Mesenchymal stem cell (in vitro differentiated cells and primary cell): ENCODE measurements around the gene BTN2A1.

Experiments used
- DNase-seq: peaks from one replicate; pipeline ENCODE4 v3.0.0-alpha.2; 2013
- H2AFZ ChIP-seq: one replicate; pipeline ENCODE4 v1.6.1; 2013; ENCODE audit warnings: low read depth, mild to moderate bottlenecking, control low read depth, inconsistent platforms, low read length, moderate library complexity
- H2AK5ac ChIP-seq: 2 replicates; pipeline ENCODE4 v1.6.1; 2013; ENCODE audit warnings: low read length, moderate library complexity, mild to moderate bottlenecking, inconsistent platforms; ENCODE audit not compliant: severe bottlenecking
- H2BK120ac ChIP-seq: one replicate; pipeline ENCODE4 v1.6.1; 2013; ENCODE audit warnings: low read depth, mild to moderate bottlenecking, inconsistent platforms, low read length, moderate library complexity
- H2BK12ac ChIP-seq, 2 experiments: one replicate each; pipeline ENCODE4 v1.6.1; 2013; ENCODE audit warnings: inconsistent platforms in 2 of 2, low read length in 2 of 2, mild to moderate bottlenecking in 2 of 2, moderate library complexity in 2 of 2, control low read depth in 1 of 2
- H2BK15ac ChIP-seq: one replicate; pipeline ENCODE4 v1.6.1; 2013; ENCODE audit warnings: mild to moderate bottlenecking, low read depth, inconsistent platforms; ENCODE audit not compliant: poor library complexity, severe bottlenecking
- H2BK5ac ChIP-seq: 2 replicates; pipeline ENCODE4 v1.6.1; 2013; ENCODE audit warnings: low read depth, mild to moderate bottlenecking, low read length, control low read depth, inconsistent platforms; ENCODE audit not compliant: poor library complexity, severe bottlenecking
- H3K14ac ChIP-seq, 2 experiments: one replicate each; pipeline ENCODE4 v1.6.1; 2013; ENCODE audit warnings: inconsistent platforms in 2 of 2, low read length in 2 of 2, control low read depth in 1 of 2, mild to moderate bottlenecking in 1 of 2, moderate library complexity in 1 of 2
- H3K18ac ChIP-seq, 2 experiments: one replicate each; pipeline ENCODE4 v1.6.1; 2013; ENCODE audit warnings: inconsistent platforms in 2 of 2, low read length in 2 of 2, control low read depth in 1 of 2, low read depth in 1 of 2, mild to moderate bottlenecking in 1 of 2
- H3K23ac ChIP-seq, 2 experiments: one replicate each; pipeline ENCODE4 v1.6.1; 2013; ENCODE audit warnings: inconsistent platforms in 2 of 2, low read length in 2 of 2, mild to moderate bottlenecking in 2 of 2, moderate library complexity in 2 of 2, control low read depth in 1 of 2
- H3K27ac ChIP-seq: 2 replicates; pipeline ENCODE4 v1.5.1; 2013; ENCODE audit warnings: mild to moderate bottlenecking, moderate library complexity, low read length, control low read depth, inconsistent platforms; ENCODE audit not compliant: poor library complexity, severe bottlenecking
- H3K27me3 ChIP-seq, 2 experiments: 2 replicates each; pipeline versions ENCODE4 v1.6.1 to v1.7.0; 2013; ENCODE audit warnings: low read length in 2 of 2, mild to moderate bottlenecking in 2 of 2, moderate library complexity in 2 of 2, control low read depth in 1 of 2, inconsistent platforms in 1 of 2; ENCODE audit not compliant: control insufficient read depth in 1 of 2, insufficient read depth in 1 of 2
- H3K36me3 ChIP-seq, 2 experiments: 2 replicates each; pipeline versions ENCODE4 v1.6.1 to v1.7.0; 2013; ENCODE audit warnings: low read length in 2 of 2, control low read depth in 1 of 2, inconsistent platforms in 1 of 2, low read depth in 1 of 2, mild to moderate bottlenecking in 1 of 2; ENCODE audit not compliant: insufficient read depth in 2 of 2, control insufficient read depth in 1 of 2
- H3K4ac ChIP-seq, 2 experiments: one replicate each; pipeline ENCODE4 v1.6.1; 2013; ENCODE audit warnings: inconsistent platforms in 2 of 2, low read length in 2 of 2, mild to moderate bottlenecking in 2 of 2, moderate library complexity in 2 of 2, control low read depth in 1 of 2, low read depth in 1 of 2
- H3K4me1 ChIP-seq: 2 replicates; pipeline ENCODE4 v1.6.1; 2013; ENCODE audit warnings: low read depth, low read length, control low read depth; ENCODE audit not compliant: control insufficient read depth, insufficient read depth
- H3K4me2 ChIP-seq: 2 replicates; pipeline ENCODE4 v1.6.1; 2013; ENCODE audit warnings: low read length, mild to moderate bottlenecking, inconsistent platforms; ENCODE audit not compliant: poor library complexity, severe bottlenecking
- H3K4me3 ChIP-seq, 2 experiments: 2 replicates each; pipeline versions ENCODE4 v1.5.1 to v1.7.0; 2013; ENCODE audit warnings: low read length in 2 of 2, mild to moderate bottlenecking in 2 of 2, control low read depth in 1 of 2, low read depth in 1 of 2; ENCODE audit not compliant: insufficient read depth in 1 of 2
- H3K79me1 ChIP-seq: replicated peaks from 2 replicates; pipeline ENCODE4 v1.6.1; 2013; ENCODE audit warnings: mild to moderate bottlenecking, control low read depth, low read length, inconsistent platforms; ENCODE audit not compliant: poor library complexity, severe bottlenecking
- H3K9ac ChIP-seq: 2 replicates; pipeline ENCODE4 v1.7.0; 2013; ENCODE audit warnings: mild to moderate bottlenecking, low read length, moderate library complexity
- H3K9me3 ChIP-seq: 2 replicates; pipeline ENCODE4 v1.7.0; 2013; ENCODE audit warnings: mild to moderate bottlenecking, low read length; ENCODE audit not compliant: control insufficient read depth
- H4K8ac ChIP-seq: one replicate; pipeline ENCODE4 v1.6.1; 2013; ENCODE audit warnings: inconsistent platforms, mild to moderate bottlenecking, low read length, moderate library complexity
- H4K91ac ChIP-seq: one replicate; pipeline ENCODE4 v1.6.1; 2013; ENCODE audit warnings: mild to moderate bottlenecking, low read length, inconsistent platforms
- WGBS: methylation state at CpG from one replicate; pipeline ENCODE4 v1.1.7; 2013; ENCODE audit warnings: mixed read lengths; 5-methylcytosine and 5-hydroxymethylcytosine counted together

Gene BTN2A1

GRCh38 chr6:26420688-26421171 is 37.0 kb upstream of the BTN2A1 start:
- Histone ChIP-seq H3K23ac (no peak overlapping the region), H4K8ac (no peak overlapping the region), H2BK15ac (no peak overlapping the region), H4K91ac (no peak overlapping the region), H3K27me3 (no peaks in the 10 kb centered on the region), H3K27ac (peak overlapping the region; percentile 85), H3K4ac (peak overlapping the region in 1 of 2 experiments; percentile 42), H2BK120ac (no peak overlapping the region), H3K36me3 (peaks cover 7 to 23% of the 10 kb centered on the region in 2 experiments), H3K79me1 (peaks cover 18% of the 10 kb centered on the region), H2BK12ac (no peak overlapping the region), H3K9ac (peak overlapping the region; percentile 92), H3K4me1 (peaks cover 13% of the 10 kb centered on the region), H3K18ac (no peak overlapping the region), H2AFZ (peak overlapping the region; percentile 75), H3K4me3 (peak overlapping the region in 1 of 2 experiments; percentile 85), H2BK5ac (no peak overlapping the region), H3K9me3 (no peaks in the 10 kb centered on the region), H2AK5ac (no peak overlapping the region), H3K14ac (no peak overlapping the region), H3K4me2 (peak overlapping the region; percentile 65)
- DNase-seq, result peak; percentile 78
- 12% methylated on average over 3 of the region's 4 CpGs for WGBS

- H2AK5ac ChIP-seq, result no peak overlapping the region
- H3K14ac ChIP-seq, result peak overlapping the region in 1 of 2 experiments; percentile 83
- peak overlapping the region; percentile 64 for H4K91ac ChIP-seq
- H2BK5ac ChIP-seq, result peak overlapping the region; percentile 1
- WGBS, result under 1% methylated on average over 25 of the region's 31 CpGs
- H3K9ac ChIP-seq, result peak overlapping the region; percentile 92
- H3K27ac ChIP-seq, result peak overlapping the region; percentile 98
- peak overlapping the region; percentile 64 for H2BK120ac ChIP-seq
- H3K23ac ChIP-seq, result peak overlapping the region in 1 of 2 experiments; percentile 9
- peaks cover 12 to 30% of the 10 kb centered on the region in 2 experiments for H3K36me3 ChIP-seq
- peak overlapping the region in 1 of 2 experiments; percentile 29 for H3K4ac ChIP-seq
- H2BK12ac ChIP-seq, result no peak overlapping the region
- H2AFZ ChIP-seq, result peak overlapping the region; percentile 88
- H3K4me3 ChIP-seq, result peak overlapping the region; percentile 69 to 85
- H3K79me1 ChIP-seq, result peaks cover 24% of the 10 kb centered on the region
- peaks cover 16% of the 10 kb centered on the region for H3K4me1 ChIP-seq
- H3K27me3 ChIP-seq, result no peaks in the 10 kb centered on the region
- peak overlapping the region; percentile 16 for H4K8ac ChIP-seq
- H3K18ac ChIP-seq, result peak overlapping the region; percentile 45 to 61
- no peaks in the 10 kb centered on the region for H3K9me3 ChIP-seq
- DNase-seq, result peak; percentile 96
- H2BK15ac ChIP-seq, result no peak overlapping the region
- H3K4me2 ChIP-seq, result peak overlapping the region; percentile 57
These were observed 36.3 kb upstream of the BTN2A1 start for GRCh38 chr6:26421259-26422144.

GRCh38 chr6:26422329-26422728 is 35.4 kb upstream of the BTN2A1 start:
- Histone ChIP-seq H2BK12ac (no peak overlapping the region), H3K9me3 (no peaks in the 10 kb centered on the region), H4K8ac (no peak overlapping the region), H2AK5ac (no peak overlapping the region), H3K23ac (no peak overlapping the region), H3K79me1 (peaks cover 25% of the 10 kb centered on the region), H3K4me1 (peaks cover 16% of the 10 kb centered on the region), H3K18ac (no peak overlapping the region), H3K9ac (peak overlapping the region; percentile 92), H4K91ac (no peak overlapping the region), H3K27me3 (no peaks in the 10 kb centered on the region), H3K27ac (no peak overlapping the region), H2AFZ (no peak overlapping the region), H2BK120ac (no peak overlapping the region), H2BK5ac (no peak overlapping the region), H3K4me2 (no peak overlapping the region), H3K4ac (no peak overlapping the region), H2BK15ac (no peak overlapping the region), H3K4me3 (peak overlapping the region in 1 of 2 experiments; percentile 85), H3K14ac (no peak overlapping the region), H3K36me3 (peaks cover 14 to 39% of the 10 kb centered on the region in 2 experiments)
- DNase-seq, result no peak
- whole genome bisulfite sequencing, result 94% methylated on average over 3 of the region's 3 CpGs

GRCh38 chr6:26426691-26427450 is 30.9 kb upstream of the BTN2A1 start:
- H2BK12ac ChIP-seq, result no peak overlapping the region
- H3K4ac ChIP-seq, result no peak overlapping the region
- H4K91ac ChIP-seq, result no peak overlapping the region
- DNase-seq, result no peak
- no peak overlapping the region for H3K9ac ChIP-seq
- no peak overlapping the region for H3K27ac ChIP-seq
- no peak overlapping the region for H3K4me3 ChIP-seq
- WGBS, result 92% methylated on average over 4 of the region's 5 CpGs
- peaks cover 13% of the 10 kb centered on the region for H3K4me1 ChIP-seq
- H3K36me3 ChIP-seq, result peaks cover 38 to 74% of the 10 kb centered on the region in 2 experiments
- H2AFZ ChIP-seq, result no peak overlapping the region
- H3K4me2 ChIP-seq, result no peak overlapping the region
- H2BK120ac ChIP-seq, result no peak overlapping the region
- no peak overlapping the region for H3K14ac ChIP-seq
- no peak overlapping the region for H2BK15ac ChIP-seq
- no peak overlapping the region for H3K18ac ChIP-seq
- no peak overlapping the region for H2BK5ac ChIP-seq
- peaks cover 32% of the 10 kb centered on the region for H3K79me1 ChIP-seq
- H3K27me3 ChIP-seq, result no peaks in the 10 kb centered on the region
- H2AK5ac ChIP-seq, result no peak overlapping the region
- H3K23ac ChIP-seq, result no peak overlapping the region
- H3K9me3 ChIP-seq, result no peaks in the 10 kb centered on the region
- H4K8ac ChIP-seq, result no peak overlapping the region
